Endothelial cell of umbilical vein (primary cell): Measurements from ENCODE around the gene SPANXA2. TPM values are rescaled to one million over a fixed set of nuclear protein-coding genes. Genes with fewer than 3 reads are reported as not detected.
"Not testable (repeated sequence)": the region's sequence is repeated elsewhere in the genome, so short reads cannot be mapped to it uniquely, and the experiment has no call there.

Experiments
- Bru-seq: library from RNA; stranded (reverse); fragments of 400-500 nt; gene quantifications from one replicate; lab custom pipeline; 2021; lab: Mats Ljungman, UMichigan
- BruChase-seq, 2 experiments: library from RNA; stranded (reverse); fragments of 400-500 nt; gene quantifications; one replicate each; lab custom pipeline; 2021; lab: Mats Ljungman, UMichigan
- BruUV-seq: library from RNA; stranded (reverse); fragments of 400-500 nt; replicated peaks from 2 replicates; lab custom pipeline; 2021; lab: Mats Ljungman, UMichigan
- CTCF ChIA-PET: fragments of 300-600, 350-600 bp; sonication (Branson Sonifier 250); formaldehyde crosslinking; loops from one replicate; lab custom pipeline; 2021; ENCODE audit warnings: antibody characterized with exemption, inconsistent platforms; lab: Charles Lee
- POLR2A ChIA-PET: fragments of 300-600, 350-600 bp; sonication (Branson Sonifier 250); formaldehyde crosslinking; loops from one replicate; lab custom pipeline; 2021; ENCODE audit warnings: antibody characterized with exemption, inconsistent platforms; lab: Charles Lee
- DNase-seq: peaks from one replicate; pipeline ENCODE4 v3.0.0-alpha.2; 2011; ENCODE audit warnings: low read depth, low spot score
- FAIRE-seq: peaks from 2 replicates; lab custom pipeline; 2011; peaks lifted over from hg19 to GRCh38; lab: Jason Lieb, UNC
- H2AFZ ChIP-seq: 2 replicates; pipeline ENCODE4 v1.6.0; 2012; ENCODE audit warnings: low read depth, low read length, control low read depth, inconsistent platforms
- H3K27ac ChIP-seq: 2 replicates; pipeline ENCODE4 v1.5.1; 2011; ENCODE audit warnings: low read depth, mild to moderate bottlenecking, control low read depth, low read length, moderate library complexity; ENCODE audit not compliant: insufficient read depth
- H3K27me3 ChIP-seq, 2 experiments: 2 replicates each; pipeline versions ENCODE4 v1.6.0 to v1.6.1; 2011; ENCODE audit warnings: low read length in 2 of 2, mixed read lengths in 1 of 2; ENCODE audit not compliant: control insufficient read depth in 2 of 2, insufficient read depth in 2 of 2
- H3K36me3 ChIP-seq, 2 experiments: 2 replicates in 1 of 2; 3 replicates in 1 of 2; pipeline ENCODE4 v1.5.1; 2011; ENCODE audit warnings: low read length in 2 of 2, mild to moderate bottlenecking in 1 of 2, moderate library complexity in 1 of 2; ENCODE audit not compliant: control insufficient read depth in 2 of 2, insufficient read depth in 2 of 2; ENCODE audit errors: extremely low read depth in 1 of 2
- H3K4me1 ChIP-seq: 3 replicates; pipeline ENCODE4 v1.5.1; 2011; ENCODE audit warnings: mild to moderate bottlenecking, low read length; ENCODE audit not compliant: control insufficient read depth, insufficient read depth; ENCODE audit errors: extremely low read depth
- H3K4me2 ChIP-seq: 2 replicates; pipeline ENCODE4 v1.6.1; 2011; ENCODE audit warnings: low read length, control low read depth, mixed read lengths; ENCODE audit not compliant: insufficient read depth
- H3K4me3 ChIP-seq, 3 experiments: fragments of 200-600 bp in 1 of 3; sonication (generic), shearing (Covaris generic) in 1 of 3; replicated peaks in 1 of 3; 2 replicates each; pipeline ENCODE4 v1.5.1; 2011 to 2016; ENCODE audit warnings: control low read depth in 3 of 3, low read length in 3 of 3, mild to moderate bottlenecking in 2 of 3, inconsistent platforms in 1 of 3, low read depth in 1 of 3, moderate library complexity in 1 of 3; ENCODE audit not compliant: insufficient read depth in 1 of 3
- H3K79me2 ChIP-seq: 2 replicates; pipeline ENCODE4 v1.6.0; 2012; ENCODE audit warnings: low read length, inconsistent platforms; ENCODE audit not compliant: control insufficient read depth, insufficient read depth
- H3K9ac ChIP-seq: replicated peaks from 2 replicates; pipeline ENCODE3; 2011; ENCODE audit warnings: low read length, control low read depth; ENCODE audit not compliant: insufficient read depth; ENCODE audit errors: extremely low read depth
- H3K9me1 ChIP-seq: replicated peaks from 3 replicates; pipeline ENCODE4 v1.6.0; 2011; ENCODE audit warnings: mild to moderate bottlenecking, low read length; ENCODE audit not compliant: control insufficient read depth, insufficient read depth; ENCODE audit errors: extremely low read depth
- H3K9me3 ChIP-seq: replicated peaks from 2 replicates; pipeline ENCODE4 v1.5.1; 2012; ENCODE audit warnings: low read length, inconsistent platforms; ENCODE audit not compliant: control insufficient read depth, insufficient read depth
- H4K20me1 ChIP-seq: replicated peaks from 2 replicates; pipeline ENCODE3; 2011; ENCODE audit warnings: mild to moderate bottlenecking, low read length; ENCODE audit not compliant: control insufficient read depth, insufficient read depth; ENCODE audit errors: extremely low read depth
- dilution Hi-C: fragments of 300-500 bp; cut with MboI; formaldehyde crosslinking; loops from one replicate; pipeline ENCODE4 v1.15.0; 2019; ENCODE audit warnings: low sequenced_read_pairs; ENCODE audit not compliant: extremely low pct_ligation_motif_present
- intact Hi-C: fragments of 100-400 bp; cut with micrococcal nuclease; formaldehyde crosslinking; loops from one replicate; pipeline ENCODE4 v1.10.0; 2022
- long read RNA-seq: library from polyadenylated mRNA; stranded (forward); transcript quantifications from one replicate; pipeline ENCODE4 v2.0.0, GENCODE V29; 2021
- polyA minus RNA-seq, 3 experiments: library from RNA; depleted of rRNA, polyadenylated mRNA; stranded (reverse); fragments of >200 nt; gene quantifications; 1 replicate in 1 of 3; 2 replicates in 2 of 3; pipeline ENCODE4 v1.2.3, GENCODE V29; 2011
- polyA plus RNA-seq, 4 experiments: library from polyadenylated mRNA; depleted of rRNA in 3 of 4; stranded (reverse) in 3 of 4; unstranded in 1 of 4; fragments of >200 nt; gene quantifications; 2 replicates each; pipeline versions ENCODE4 v1.2.1 to v1.2.3, GENCODE V29; 2011 to 2012; ENCODE audit warnings: missing spikeins in 1 of 4
- total RNA-seq: library from RNA; stranded (reverse); gene quantifications from 2 replicates; pipeline ENCODE4 v1.2.3, GENCODE V29; 2021

The SPANXA2 gene
- total RNA-seq (not detected in 2 replicates), polyA plus RNA-seq (not detected in 2 replicates), polyA minus RNA-seq (not detected in 2 replicates), Bru-seq, nascent RNA (not detected), BruChase-seq, experiment 1, labeled RNA remaining after a 6-hour chase (not detected), BruChase-seq, experiment 2, labeled RNA remaining after a 2-hour chase (not detected)
- polyA plus RNA-seq (2011; cell fraction: cytosol; rRNA removed): not detected in 2 replicates
- polyA plus RNA-seq (2011; cell fraction: nucleus; rRNA removed): not detected in 2 replicates
- polyA plus RNA-seq (2012): not detected in 2 replicates
- not detected for polyA minus RNA-seq (2011; cell fraction: cytosol; rRNA and poly(A)+ RNA removed)
- polyA minus RNA-seq (2011; cell fraction: nucleus; rRNA and poly(A)+ RNA removed): not detected in 2 replicates
- long read RNA-seq: 0 reads

- H3K4me2 ChIP-seq, H3K79me2 ChIP-seq, H3K9ac ChIP-seq, FAIRE-seq, H4K20me1 ChIP-seq, H3K27ac ChIP-seq, H3K36me3 ChIP-seq, DNase-seq, dilution Hi-C loops, CTCF ChIA-PET, H3K4me3 ChIP-seq, H3K9me3 ChIP-seq, H3K27me3 ChIP-seq, H2AFZ ChIP-seq, H3K9me1 ChIP-seq, BruUV-seq, intact Hi-C loops, H3K4me1 ChIP-seq, POLR2A ChIA-PET: not testable (repeated sequence)
These were observed at the start of gene SPANXA2 for GRCh38 chrX:141589408-141589807. Gene SPANXA2 (plus strand): TSS chrX:141589708. CDS start chrX:141589768, 60 bp downstream.

DNA sequence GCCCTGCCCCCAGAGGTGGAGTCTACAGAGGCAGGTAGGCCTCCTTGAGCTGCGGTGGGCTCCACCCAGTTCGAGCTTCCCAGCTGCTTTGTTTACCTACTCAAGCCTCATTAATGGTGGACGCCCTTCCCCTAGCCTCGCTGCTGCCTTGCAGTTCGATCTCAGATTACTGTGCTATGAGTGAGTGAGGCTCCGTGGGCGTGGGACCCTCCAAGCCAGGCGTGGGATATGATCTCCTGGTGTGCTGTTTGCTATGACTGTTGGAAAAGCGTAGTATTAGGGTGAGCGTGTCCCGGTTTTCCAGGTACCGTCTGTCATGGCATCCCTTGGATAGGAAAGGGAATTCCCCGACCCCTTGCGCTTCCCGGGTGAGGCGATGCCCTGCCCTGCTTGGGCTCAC is 47.0 kb upstream of the SPANXA2 start:
- BruUV-seq, H3K4me2 ChIP-seq, H3K9me1 ChIP-seq, H3K27ac ChIP-seq, DNase-seq, H3K9me3 ChIP-seq, FAIRE-seq, H3K79me2 ChIP-seq, H4K20me1 ChIP-seq, dilution Hi-C loops, CTCF ChIA-PET, H3K27me3 ChIP-seq, H2AFZ ChIP-seq, H3K4me1 ChIP-seq, H3K36me3 ChIP-seq, intact Hi-C loops, H3K4me3 ChIP-seq, POLR2A ChIA-PET, H3K9ac ChIP-seq: not testable (repeated sequence)

- not testable (repeated sequence) for FAIRE-seq
These were observed 4.9 kb upstream of the SPANXA2 start, which contains the start of gene SPANXA1 for GRCh38 chrX:141584638-141585037. Gene SPANXA1 (minus strand): TSS chrX:141584738. CDS start chrX:141584678, 60 bp downstream.

More at GRCh38 chrX:141584638-141585037, 4.9 kb upstream of the SPANXA2 start, which contains the start of gene SPANXA1:
- H3K9me3 ChIP-seq, POLR2A ChIA-PET, H4K20me1 ChIP-seq, H3K4me2 ChIP-seq, CTCF ChIA-PET, intact Hi-C loops, H3K9me1 ChIP-seq, H2AFZ ChIP-seq, H3K9ac ChIP-seq, H3K4me3 ChIP-seq, DNase-seq, H3K79me2 ChIP-seq, H3K27me3 ChIP-seq, BruUV-seq, H3K4me1 ChIP-seq, H3K36me3 ChIP-seq, H3K27ac ChIP-seq, dilution Hi-C loops: not testable (repeated sequence)
